ENCODE results near the gene SORBS1. TPM values are rescaled to one million over a fixed set of nuclear protein-coding genes. Genes with fewer than 3 reads are reported as not detected.

SORBS1 gene
- total RNA-seq, 1 experiment from 2014 or later = 39.9 TPM

GRCh38 chr10:95328013-95328412 lies 233.2 kb downstream of the SORBS1 start:
- no peak for TF ChIP-seq CREB1 (CRISPR knock-in tag; IDR thresholded peaks at IDR 0.05)
- no peaks in the 10 kb centered on the region for H3K9me3 Mint-ChIP-seq
- H3K27ac Mint-ChIP-seq = no peak overlapping the region
- peaks cover 7% of the 10 kb centered on the region for H3K36me3 Mint-ChIP-seq
- CTCF ChIA-PET = interaction anchor here (0.9 to 1.0 kb wide), 2 partner anchors 37 to 81 kb away, joined by 3 read pairs; no protein-coding TSS in a partner anchor
- ATAC-seq = no peak
- no peaks in the 10 kb centered on the region for H3K27me3 Mint-ChIP-seq (ENCODE audit: low read depth)
- POLR2A ChIA-PET = no interaction called here
- DNase-seq (ENCODE audit: low spot score) = no peak
- H3K4me1 Mint-ChIP-seq = peaks cover 14% of the 10 kb centered on the region
- H3K4me3 Mint-ChIP-seq = no peak overlapping the region

DNA sequence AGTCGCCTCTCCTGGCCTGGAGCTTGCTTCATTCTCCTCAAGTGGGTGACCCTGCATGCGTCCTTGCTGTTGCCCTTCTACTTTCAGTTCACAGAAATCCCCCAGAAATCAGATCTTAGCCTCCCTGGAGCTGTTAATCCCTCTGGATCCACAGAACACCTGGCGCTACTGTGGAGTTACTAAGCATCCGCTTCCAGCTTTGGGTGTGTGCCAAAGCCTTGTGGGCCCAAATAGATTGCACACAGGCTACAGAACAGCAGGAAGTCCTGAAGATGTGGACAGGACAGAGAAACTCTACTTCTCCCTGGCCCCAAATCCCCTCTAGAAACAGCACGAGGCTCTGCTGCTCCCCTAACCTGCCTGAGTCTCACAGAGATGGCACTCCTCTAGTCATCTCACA lies 233.8 kb downstream of the SORBS1 start:
- Mint-ChIP-seq H3K9me3 (no peaks in the 10 kb centered on the region), H3K36me3 (peaks cover 7% of the 10 kb centered on the region), H3K27me3 (ENCODE audit: low read depth) (no peaks in the 10 kb centered on the region), H3K4me1 (peaks cover 9% of the 10 kb centered on the region), H3K27ac (no peak overlapping the region), H3K4me3 (no peak overlapping the region)
- ATAC-seq (no peak), DNase-seq (ENCODE audit: low spot score) (no peak)
- ChIA-PET POLR2A (no interaction called here), CTCF (interaction anchor here (1.0 kb wide), 1 partner anchor 38 kb away, joined by 3 read pairs; no protein-coding TSS in a partner anchor)
- TF ChIP-seq NR2C2 (CRISPR knock-in tag; IDR thresholded peaks at IDR 0.05) = no peak
- no peak for TF ChIP-seq TEAD1 (CRISPR knock-in tag; IDR thresholded peaks at IDR 0.05)
- TF ChIP-seq CREM (CRISPR knock-in tag; IDR thresholded peaks at IDR 0.05) = no peak
- TF ChIP-seq, protein P1, sequence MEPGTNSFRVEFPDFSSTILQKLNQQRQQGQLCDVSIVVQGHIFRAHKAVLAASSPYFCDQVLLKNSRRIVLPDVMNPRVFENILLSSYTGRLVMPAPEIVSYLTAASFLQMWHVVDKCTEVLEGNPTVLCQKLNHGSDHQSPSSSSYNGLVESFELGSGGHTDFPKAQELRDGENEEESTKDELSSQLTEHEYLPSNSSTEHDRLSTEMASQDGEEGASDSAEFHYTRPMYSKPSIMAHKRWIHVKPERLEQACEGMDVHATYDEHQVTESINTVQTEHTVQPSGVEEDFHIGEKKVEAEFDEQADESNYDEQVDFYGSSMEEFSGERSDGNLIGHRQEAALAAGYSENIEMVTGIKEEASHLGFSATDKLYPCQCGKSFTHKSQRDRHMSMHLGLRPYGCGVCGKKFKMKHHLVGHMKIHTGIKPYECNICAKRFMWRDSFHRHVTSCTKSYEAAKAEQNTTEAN (CRISPR knock-in tag; IDR thresholded peaks at IDR 0.05) = no peak
- no peak for TF ChIP-seq PREB (CRISPR knock-in tag; IDR thresholded peaks at IDR 0.05; ENCODE audit: borderline replicate concordance)
- TF ChIP-seq IRF1 (CRISPR knock-in tag; IDR thresholded peaks at IDR 0.05) = no peak
- TF ChIP-seq NFYB (CRISPR knock-in tag; conservative IDR thresholded peaks at IDR 0.05; ENCODE audit: low read depth) = no peak
- TF ChIP-seq, protein P2, sequence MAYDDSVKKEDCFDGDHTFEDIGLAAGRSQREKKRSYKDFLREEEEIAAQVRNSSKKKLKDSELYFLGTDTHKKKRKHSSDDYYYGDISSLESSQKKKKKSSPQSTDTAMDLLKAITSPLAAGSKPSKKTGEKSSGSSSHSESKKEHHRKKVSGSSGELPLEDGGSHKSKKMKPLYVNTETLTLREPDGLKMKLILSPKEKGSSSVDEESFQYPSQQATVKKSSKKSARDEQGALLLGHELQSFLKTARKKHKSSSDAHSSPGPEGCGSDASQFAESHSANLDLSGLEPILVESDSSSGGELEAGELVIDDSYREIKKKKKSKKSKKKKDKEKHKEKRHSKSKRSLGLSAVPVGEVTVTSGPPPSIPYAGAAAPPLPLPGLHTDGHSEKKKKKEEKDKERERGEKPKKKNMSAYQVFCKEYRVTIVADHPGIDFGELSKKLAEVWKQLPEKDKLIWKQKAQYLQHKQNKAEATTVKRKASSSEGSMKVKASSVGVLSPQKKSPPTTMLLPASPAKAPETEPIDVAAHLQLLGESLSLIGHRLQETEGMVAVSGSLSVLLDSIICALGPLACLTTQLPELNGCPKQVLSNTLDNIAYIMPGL (CRISPR knock-in tag; IDR thresholded peaks at IDR 0.05) = no peak
- TF ChIP-seq, protein P3, sequence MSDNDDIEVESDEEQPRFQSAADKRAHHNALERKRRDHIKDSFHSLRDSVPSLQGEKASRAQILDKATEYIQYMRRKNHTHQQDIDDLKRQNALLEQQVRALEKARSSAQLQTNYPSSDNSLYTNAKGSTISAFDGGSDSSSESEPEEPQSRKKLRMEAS (CRISPR knock-in tag; IDR thresholded peaks at IDR 0.05) = no peak
- no peak for TF ChIP-seq ZNF396 (CRISPR knock-in tag; IDR thresholded peaks at IDR 0.05; ENCODE audit: borderline replicate concordance)
- no peak for TF ChIP-seq SMAD4 (CRISPR knock-in tag; IDR thresholded peaks at IDR 0.05)
- no peak for TF ChIP-seq TP53 (CRISPR knock-in tag; IDR thresholded peaks at IDR 0.05)
- TF ChIP-seq ARID4B (CRISPR knock-in tag; IDR thresholded peaks at IDR 0.05; ENCODE audit: borderline replicate concordance) = no peak
- TF ChIP-seq, protein P4, sequence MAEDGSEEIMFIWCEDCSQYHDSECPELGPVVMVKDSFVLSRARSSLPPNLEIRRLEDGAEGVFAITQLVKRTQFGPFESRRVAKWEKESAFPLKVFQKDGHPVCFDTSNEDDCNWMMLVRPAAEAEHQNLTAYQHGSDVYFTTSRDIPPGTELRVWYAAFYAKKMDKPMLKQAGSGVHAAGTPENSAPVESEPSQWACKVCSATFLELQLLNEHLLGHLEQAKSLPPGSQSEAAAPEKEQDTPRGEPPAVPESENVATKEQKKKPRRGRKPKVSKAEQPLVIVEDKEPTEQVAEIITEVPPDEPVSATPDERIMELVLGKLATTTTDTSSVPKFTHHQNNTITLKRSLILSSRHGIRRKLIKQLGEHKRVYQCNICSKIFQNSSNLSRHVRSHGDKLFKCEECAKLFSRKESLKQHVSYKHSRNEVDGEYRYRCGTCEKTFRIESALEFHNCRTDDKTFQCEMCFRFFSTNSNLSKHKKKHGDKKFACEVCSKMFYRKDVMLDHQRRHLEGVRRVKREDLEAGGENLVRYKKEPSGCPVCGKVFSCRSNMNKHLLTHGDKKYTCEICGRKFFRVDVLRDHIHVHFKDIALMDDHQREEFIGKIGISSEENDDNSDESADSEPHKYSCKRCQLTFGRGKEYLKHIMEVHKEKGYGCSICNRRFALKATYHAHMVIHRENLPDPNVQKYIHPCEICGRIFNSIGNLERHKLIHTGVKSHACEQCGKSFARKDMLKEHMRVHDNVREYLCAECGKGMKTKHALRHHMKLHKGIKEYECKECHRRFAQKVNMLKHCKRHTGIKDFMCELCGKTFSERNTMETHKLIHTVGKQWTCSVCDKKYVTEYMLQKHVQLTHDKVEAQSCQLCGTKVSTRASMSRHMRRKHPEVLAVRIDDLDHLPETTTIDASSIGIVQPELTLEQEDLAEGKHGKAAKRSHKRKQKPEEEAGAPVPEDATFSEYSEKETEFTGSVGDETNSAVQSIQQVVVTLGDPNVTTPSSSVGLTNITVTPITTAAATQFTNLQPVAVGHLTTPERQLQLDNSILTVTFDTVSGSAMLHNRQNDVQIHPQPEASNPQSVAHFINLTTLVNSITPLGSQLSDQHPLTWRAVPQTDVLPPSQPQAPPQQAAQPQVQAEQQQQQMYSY (CRISPR knock-in tag; IDR thresholded peaks at IDR 0.05) = no peak
- TF ChIP-seq GABPB1 (CRISPR knock-in tag; IDR thresholded peaks at IDR 0.05) = no peak
- no peak for TF ChIP-seq ZNF121 (CRISPR knock-in tag; IDR thresholded peaks at IDR 0.05)
- TF ChIP-seq, protein P5, sequence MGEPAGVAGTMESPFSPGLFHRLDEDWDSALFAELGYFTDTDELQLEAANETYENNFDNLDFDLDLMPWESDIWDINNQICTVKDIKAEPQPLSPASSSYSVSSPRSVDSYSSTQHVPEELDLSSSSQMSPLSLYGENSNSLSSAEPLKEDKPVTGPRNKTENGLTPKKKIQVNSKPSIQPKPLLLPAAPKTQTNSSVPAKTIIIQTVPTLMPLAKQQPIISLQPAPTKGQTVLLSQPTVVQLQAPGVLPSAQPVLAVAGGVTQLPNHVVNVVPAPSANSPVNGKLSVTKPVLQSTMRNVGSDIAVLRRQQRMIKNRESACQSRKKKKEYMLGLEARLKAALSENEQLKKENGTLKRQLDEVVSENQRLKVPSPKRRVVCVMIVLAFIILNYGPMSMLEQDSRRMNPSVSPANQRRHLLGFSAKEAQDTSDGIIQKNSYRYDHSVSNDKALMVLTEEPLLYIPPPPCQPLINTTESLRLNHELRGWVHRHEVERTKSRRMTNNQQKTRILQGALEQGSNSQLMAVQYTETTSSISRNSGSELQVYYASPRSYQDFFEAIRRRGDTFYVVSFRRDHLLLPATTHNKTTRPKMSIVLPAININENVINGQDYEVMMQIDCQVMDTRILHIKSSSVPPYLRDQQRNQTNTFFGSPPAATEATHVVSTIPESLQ (CRISPR knock-in tag; IDR thresholded peaks at IDR 0.05) = no peak

Data from WTC11 (cell line).